NOMO-1 treated with DMSO at 0.1 percent for 48 hours (cell line): Measurements from ENCODE around the gene SALL3.

ENCODE experiments used
- DNase-seq: peaks from one replicate; lab custom pipeline; 2025; ENCODE audit not compliant: unreplicated experiment; lab: John Stamatoyannopoulos, UW

The SALL3 gene

DNA sequence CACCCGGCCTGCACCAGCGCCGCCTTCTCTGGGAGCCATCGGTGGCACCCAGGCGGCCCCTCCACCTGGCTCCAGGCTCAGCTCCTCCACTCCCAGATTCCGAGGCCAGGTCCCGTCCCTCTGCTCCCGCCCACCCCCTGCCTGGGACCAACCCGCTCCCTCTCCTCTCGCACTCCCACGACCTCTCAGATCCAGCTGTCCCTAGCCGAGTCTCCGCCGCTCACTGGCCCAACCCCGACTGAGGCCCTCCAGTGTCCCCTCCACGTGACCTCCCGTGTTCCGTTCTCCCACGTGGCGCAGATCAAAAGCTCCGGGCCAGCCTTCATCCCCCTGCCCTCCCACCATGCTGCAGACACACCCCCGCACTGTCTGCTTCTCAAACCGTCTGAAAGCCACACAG lies 14.4 kb upstream of the SALL3 start:
- DNase-seq: no peak

DNA sequence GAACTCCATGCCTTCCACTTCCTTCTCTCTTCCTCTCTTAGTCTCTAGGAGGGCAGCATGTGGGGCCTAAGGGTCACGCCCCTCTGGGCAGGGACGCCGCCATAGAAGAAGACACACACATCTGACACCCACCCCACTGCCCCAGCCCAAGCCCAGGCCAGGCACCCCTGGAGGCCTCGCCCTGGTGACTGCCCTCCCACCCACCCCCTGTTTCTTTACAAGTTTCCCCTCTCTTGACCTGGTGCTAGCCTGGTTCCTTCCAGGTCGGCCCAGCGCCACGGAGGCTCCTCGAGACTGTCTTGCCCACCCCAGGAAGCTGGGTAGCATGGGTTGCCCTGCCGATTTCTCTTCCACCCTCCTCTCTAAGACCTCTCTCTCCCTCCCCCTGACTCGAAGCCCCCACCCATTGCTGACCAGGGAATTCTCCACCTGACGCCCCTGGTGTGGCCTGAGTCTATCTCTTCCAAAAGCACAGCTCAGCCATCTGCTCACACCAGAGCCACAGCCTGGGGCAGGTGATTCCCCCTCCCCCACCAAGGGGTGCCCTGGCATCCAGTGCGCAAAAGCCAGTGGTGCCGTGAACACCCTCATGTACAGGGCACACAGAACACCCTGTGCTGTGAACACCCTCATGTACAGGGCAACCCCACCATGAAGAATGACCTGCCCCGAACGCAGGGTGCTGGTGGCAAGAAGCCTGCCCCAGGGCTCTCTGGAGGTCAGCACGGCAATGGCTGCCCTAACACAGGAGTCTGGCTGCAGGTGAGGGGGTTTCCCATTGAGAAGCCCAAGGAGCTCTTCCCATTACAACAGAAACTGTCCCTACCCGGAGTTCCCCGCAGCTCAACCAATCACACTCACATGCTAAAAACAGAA lies 13.5 kb upstream of the SALL3 start:
- DNase-seq: no peak

DNA sequence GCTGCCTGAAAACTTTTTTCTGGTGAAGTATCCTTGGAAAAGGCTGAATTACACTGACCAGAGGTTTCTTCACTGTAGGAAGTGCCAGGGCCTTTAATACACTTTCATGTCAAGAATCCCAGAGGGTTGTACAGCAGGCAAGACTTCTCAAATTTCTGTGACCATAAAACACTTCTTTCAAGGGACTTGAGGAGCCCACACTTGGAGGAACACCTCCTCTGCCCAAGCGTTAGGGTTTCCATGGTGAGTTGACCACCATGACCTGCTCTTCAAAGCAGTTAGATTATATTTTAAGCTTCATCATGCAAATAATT lies 12.9 kb upstream of the SALL3 start:
- DNase-seq: no peak

DNA sequence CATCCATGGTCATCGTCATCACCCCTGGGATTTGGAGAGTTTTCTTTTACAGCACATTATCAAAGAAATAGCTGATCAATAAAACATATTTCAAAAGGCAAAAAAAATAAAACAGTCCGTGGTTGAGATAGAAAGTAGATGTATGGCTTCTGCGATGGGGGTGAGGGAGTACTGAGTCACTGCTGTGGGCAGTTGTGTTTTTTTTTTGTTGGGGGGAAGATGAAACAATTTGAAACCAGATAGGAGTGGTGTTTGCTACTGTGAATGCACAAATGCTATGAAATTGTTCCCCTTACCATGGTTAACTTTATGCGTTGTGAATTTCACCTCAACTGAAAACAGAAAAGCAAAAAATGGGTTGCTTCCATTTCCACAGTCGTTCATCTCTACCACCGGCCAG lies 11.9 kb upstream of the SALL3 start:
- DNase-seq: no peak

DNA sequence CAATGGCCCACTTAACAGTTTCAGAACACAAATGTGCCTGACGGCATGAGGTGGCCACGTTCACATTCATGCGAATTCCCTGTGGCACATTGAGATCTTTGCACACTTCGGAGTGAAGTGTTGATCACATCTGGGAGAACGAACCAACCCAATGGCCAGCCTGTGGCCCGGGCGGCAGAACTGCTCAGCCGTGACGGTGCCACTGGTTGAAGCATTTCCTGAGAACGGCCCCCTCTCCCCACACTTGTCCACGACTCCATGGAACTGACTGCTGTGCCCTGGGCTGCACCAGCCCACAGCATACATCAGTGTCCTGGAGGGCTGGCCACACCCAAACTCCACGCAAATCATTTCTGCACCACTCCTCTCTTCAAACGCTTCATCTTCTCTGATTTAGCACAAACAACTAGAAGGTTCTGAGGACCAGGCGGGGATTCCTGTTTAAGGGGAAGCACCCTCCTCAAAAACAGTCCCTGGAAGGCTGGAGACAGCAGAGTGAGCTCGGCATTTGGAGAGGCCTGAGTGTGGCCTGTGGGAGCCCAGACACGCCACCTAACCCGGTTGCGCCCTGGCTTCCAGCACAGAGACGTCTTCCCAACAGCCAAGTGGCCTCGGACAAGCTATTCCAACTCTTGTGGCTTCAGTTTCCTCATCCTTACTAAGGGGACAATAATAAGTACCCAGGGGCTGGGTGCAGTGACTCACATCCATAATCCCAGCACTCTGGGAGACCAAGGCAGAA lies 9.9 kb upstream of the SALL3 start:
- DNase-seq: no peak

DNA sequence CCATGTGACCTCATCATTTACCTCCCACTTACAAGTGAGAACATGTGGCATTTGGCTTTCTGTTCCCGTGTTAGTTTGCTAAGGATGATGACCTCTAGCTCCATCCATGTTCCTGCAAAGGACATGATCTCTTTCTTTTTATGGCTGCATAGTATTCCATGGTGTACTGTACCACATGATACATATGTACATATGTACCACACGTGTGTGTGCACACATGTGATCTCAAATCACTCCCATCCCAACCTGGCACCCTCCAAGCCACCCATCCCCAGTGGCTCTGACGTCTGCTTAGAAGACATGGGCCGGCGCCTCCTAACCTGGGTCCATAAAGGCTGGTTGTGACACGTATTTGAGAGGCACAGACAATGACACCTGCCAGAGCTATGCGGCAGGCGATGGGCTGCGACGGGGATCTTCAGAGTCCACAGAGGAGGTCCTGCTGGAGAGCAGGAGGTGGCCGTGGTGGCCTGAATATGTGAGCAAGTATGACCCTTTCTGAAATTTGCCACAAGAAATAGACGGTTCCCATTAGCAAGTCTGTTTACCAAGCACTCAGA lies 8.8 kb upstream of the SALL3 start:
- DNase-seq: no peak

DNA sequence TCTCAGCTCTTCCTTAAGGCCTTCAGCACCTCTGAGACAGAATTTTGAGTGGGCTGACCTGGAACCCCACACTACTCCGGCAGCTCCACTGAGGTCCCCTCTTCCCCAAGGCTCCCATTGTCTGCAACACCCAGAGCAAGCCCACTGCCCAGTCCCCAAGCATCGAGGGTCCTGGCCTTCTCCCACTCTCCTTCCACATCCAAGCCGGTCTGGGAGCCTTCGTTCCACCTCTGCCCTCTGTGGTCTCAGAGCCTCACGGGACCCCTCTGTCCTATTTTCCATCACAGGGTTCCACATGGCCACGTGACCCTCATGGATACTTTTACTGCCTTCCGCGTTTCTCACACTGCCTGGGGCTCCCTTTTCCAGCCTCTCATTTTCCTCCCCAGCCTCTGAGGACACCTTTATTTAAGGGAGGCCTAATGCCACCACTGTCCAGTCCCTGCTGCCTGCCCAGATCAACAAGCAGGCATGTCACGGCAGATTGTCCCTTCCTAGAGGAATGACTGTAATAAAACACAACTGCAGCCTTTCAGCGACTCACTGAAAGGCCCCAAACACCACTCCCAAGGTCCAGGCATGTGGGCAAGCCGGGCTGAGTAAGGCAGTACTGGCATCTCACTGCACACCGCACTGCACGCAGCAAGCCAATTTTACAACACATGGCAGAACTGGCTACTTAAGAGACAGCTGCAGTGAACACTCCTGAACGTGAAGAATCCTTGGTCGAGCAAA lies 7.9 kb upstream of the SALL3 start:
- no peak for DNase-seq

DNA sequence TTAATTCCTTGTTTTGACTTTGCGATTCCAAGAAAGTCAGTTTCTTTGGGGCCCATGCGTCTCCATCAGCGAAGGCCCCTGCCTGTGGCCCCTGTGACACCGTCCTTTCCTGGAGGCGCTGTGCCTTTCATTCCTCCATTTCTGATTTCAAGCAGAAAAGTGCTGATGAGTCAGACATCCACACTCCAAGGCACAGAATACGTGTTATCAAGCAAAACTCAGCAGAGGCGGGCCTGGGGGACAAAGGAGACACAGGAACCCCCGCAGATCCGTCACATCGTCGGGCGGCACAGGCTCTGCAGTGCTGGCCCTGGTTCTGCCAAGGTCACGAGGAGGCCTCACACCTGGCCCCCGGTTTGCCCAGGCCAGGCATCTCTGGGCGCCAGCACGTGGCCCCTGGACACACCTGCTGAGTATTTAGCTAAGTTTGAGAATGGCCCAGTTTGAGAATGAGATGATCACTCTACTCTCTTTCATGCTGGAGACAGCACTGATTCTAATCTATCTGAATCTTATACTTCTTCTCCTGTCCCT lies 7.2 kb upstream of the SALL3 start:
- DNase-seq: no peak

DNA sequence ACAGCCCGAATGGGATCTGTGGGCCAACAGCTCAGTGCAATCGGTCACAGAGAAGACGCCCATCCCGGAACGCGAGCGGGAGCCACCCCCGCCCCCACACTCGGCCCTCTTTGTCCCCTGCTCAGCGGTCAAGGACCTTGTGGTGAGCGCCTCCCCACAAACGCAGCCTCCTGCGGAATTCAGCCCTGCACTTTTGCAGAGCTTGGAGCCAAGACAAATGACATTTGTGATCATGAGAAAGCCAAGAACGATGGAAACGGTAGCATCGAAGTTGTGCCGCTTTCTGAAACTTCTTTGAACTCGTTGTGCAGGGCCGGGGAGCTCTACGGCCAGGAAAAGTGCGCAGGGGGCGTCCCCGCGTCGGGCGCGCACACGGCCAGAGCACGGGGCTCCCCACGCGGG lies 6.7 kb upstream of the SALL3 start:
- DNase-seq: no peak

DNA sequence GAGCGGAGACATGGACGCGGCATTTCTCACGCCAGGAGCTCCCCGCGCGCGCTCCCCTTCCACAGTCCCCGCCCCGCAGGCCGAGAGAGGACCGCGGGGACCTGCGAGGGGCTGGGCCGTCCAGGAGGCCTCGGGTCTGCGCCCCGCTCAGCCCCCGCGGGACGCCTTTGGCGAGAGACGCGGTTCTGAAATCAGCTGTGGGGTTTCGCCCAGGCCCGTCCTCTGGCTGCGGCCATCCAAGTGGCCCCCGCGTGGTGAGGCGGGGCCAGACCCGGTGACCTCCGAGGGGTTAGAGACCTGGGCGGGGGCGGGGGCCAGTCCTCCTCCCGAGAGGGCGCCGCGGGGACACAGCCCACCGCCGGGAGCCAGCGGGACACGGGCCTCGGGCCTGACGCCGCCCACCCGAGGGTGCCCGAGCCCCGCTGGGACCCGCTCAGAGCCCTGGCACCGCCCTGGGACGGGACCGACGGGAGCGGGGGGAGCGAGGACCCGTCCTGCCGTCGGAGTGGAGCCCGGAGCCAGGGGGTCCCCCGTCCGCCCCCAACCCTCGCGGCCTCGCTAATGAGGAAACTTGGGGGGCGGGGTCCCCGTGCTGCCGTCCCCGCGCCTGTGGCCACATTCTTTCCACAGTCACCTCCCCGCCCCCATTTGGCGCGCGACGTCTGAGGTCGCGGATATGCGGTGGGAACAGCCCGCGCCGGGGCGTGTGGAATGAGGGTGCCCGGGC lies 6.1 kb upstream of the SALL3 start:
- DNase-seq: no peak

DNA sequence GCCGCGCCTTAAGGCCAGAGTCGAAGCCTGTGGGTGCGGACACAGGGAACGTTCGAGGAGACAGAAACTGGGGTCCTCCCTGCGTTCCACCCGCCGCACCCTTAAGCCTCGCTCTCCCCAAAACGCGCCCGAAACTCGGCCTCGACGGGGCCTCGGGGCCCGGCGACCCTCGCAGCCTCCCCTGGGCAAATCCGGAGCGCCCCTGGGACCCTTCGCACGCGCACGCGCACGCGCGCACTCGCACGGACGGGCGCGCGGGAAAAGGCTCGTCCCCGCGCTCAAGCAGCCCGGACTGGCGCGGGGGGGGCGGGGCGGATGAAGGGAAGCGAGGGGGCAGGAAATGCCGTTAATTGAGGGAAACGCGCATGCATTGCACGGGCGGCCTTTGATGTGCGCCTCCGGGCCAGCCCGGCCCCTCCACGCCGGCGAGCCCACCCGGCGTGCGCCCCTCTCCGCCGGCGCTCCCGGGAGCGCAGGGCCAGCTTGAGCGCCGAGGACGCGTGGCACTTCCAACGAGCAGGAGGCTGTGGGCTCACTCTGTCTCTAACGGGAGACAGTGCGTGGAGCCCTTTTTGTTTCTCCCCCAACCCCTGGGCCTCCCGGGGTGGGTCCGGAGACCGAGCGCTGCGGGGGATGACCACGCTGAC lies 5.4 kb upstream of the SALL3 start:
- no peak for DNase-seq

DNA sequence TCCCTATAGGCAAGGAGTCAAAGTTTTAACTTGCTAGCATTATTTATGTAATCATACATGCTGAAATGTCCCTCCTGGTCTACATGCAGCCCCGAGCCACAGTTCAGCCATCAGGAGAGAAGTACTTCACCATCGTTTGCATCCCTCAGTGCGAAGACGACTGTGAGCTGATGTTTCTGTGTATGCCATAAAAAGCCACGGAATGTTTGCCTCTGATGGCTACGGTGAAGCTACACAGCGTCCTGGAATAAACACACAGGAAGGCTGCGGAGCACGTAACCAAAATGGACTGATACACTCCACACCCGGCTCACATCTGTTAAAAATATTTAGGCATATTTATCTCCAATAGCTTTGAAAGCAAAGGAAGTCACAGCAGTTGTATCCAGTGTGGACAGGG lies 4.3 kb upstream of the SALL3 start:
- DNase-seq: no peak

DNA sequence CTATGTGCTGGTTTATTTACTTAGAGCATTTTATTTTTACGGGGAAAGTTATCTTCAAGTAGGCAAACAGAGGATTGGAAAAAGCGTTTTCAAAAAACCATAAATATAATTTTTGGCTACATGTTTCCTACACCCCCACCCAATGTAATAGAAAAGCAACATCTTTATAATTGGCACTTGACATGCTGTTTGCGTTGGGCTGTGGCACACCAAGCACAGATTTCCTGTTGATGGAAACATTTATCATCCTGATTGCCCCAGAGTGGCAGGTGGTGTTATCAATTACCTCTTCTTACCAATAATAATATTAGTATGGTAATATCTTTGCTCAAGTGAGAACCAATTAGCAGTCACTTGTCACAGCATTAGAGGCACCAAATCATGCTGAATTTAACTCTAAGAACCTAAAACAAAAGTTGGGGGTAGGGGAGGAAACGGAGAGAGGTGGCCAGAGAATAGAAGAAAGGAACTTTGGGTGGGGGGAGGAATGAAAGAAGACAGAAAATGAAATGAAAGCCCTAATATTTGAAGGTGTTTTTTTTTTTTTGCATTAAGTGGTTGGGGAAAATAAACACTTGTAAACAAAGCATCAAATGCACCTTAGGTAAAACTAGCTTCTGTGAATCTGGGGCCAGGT lies 3.8 kb upstream of the SALL3 start:
- no peak for DNase-seq

DNA sequence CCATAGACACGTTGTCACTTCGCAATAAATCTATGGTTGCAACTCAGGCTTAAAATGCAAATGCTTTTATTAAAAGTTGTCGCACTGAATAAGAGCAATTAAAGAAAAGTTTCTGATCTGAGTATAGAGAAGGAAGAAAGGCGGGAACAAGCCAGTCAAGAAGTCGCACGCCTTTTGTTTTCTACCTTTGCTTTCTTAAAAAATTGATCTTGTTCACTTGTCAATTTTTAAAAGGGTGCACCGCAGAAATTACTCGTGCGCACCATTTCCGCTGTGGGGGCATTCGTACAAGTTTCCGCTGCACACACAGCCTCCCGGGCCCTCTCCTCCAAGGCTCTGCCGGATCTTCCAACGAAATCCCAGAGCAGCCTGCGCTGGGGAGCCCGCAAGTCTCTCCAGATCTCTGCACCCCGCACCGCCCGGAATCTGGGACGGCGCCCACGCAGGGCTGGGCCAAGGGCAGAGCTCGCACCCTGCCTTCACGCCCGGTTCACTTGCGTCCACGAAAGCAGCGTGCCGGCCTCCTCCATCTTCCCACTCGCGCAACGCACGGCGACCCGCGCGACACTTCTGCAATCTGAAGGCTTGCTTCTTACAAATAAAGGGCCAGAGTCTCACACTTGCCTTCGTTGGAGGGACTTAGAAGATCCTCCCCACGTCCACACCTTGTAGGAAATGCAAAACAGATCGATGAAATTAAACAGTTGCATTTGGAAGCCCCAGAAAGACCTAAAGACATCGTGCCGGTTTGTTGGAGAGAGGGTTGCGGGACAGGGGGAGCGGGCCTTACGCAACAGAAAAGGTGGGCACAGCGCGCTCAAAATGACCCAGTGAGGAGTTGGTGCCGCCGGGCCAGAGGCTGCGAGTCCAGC lies 2.6 kb upstream of the SALL3 start:
- no peak for DNase-seq

DNA sequence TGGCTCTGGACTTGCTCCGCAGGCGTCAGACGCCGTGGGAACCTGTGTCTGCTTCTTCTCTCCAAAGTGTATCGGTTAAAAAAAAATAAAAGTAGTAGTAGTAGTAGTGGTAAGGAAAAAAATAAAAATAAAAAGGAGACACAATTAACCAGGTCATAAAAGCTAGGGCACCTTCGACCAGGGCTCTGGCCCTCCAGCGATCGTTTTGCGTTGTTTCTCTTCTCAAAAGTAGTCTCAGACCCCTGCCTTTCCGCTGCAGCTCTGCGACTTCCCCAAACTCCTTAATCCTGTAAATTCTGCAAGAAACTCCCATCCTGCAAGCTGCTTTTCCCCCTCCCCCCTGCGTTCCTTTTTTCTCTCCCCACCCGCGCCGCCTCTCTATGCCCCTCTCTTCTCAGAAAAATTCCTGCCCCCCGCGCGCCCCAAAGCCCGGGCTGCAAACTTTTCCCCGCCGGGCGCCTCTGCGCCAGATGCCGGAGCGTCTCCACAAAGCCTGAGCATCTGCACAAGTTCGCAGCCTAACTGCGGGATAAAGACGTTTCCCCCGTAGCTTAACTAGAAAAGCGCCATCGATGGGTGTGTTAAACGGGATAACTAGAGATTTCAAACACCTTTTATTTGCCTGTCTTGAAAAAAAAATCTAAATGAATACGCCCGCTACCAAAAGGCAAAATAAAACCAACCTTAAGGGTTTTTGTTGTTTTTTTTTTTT lies 1.8 kb upstream of the SALL3 start:
- DNase-seq: no peak

DNA sequence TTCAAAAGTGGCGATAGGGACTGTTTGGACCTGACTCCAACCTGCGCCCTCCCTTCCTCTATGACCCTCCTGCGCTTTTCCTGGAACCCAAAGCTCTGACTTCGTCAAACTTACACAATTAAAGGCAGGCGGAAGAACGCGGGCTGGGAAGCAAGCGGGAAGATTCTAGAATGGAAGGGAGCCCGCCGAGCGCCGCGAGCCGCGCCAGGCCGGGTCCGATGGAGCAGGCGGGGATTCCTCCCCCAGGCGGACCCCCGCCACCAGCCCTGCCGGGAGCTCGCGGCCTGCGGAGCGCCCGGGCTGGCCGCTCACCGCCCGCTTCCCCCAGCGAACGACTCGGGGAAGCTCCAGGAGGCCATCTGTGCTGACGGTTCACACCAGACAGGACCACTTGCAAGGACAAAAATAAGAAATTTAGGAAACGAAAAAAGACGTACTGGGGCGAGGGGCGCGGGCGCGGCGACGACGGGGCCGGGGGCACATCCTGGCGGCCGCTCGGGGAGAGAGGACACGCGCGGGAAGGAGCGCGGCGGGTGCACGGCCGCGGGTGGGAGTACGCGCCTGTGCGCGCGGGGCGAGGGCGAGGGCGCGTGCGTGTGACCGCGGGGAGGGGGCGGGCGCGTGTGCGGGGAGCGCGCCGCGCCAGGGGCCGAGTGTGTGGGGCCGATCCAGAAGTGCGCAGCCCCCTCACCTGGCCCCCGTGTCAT lies 1.1 kb upstream of the SALL3 start:
- no peak for DNase-seq

DNA sequence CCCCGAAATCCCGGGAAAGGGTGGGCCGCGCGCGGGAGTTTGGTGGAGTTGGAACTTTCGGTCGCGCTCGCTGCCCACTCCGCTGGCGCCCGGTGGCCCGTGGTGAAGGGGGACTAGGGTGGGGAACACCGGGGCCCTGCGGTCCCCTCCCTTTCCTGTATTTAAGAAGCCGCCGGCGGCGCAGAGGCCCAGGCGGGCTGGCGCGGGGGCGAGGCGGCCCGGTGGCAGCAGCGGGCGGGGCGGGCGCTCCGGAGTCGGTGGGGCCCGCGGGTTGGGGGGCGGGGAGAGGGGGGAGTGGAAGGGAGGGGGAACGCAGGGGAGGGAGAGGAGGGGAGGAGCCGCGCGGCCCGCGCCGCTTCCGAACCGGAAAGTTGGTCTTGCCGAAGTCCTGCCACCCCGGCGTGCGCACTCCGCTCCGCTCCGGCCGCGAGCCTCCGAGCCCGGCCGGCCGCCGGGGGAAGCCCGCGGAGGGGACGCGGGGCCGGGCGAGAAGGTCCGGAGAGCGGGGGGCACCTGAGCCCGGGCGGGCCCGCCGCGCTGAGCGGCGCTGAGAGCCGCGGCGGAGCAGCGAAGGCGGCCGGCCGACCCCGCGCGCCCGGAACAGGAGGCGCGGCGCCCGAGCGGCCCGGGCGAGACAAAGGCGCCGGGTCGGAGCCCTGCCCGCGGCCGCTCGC lies 425 bp upstream of the SALL3 start:
- DNase-seq: no peak
